ENCODE data around the gene PNO1. TPM values are rescaled to one million over a fixed set of nuclear protein-coding genes. Genes with fewer than 3 reads are reported as not detected.

PNO1 gene
- total RNA-seq, 1 donor from 2014 or later = 12.8 TPM

DNA sequence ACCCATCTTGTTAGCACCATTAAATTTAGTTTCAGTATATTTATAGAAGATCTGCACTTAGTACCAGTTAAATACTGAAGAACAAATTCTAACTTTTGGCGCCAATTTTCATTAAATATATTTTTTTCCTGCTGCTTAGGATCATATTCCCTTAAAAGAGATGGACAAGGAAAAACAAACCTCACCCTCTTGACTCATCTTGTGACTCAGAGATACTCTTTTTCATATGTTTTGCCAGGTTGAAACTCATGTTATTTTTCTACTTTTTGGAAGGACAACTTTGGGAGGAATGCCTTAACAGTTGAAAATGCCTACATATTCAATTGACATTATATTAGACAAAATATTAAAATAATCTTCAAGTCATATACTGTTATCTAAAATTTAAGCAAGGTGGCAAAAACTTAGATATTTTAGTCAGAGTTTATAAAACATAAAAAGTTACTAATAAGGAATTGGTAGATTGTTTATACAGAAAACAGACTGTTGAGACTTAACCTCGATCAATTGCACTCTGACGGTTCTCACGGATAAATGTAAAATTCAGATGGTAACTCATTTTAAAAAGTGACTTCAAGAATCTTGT is 36.2 kb downstream of the PNO1 start:
- no peaks in the 10 kb centered on the region for H3K36me3 Mint-ChIP-seq (ENCODE audit: insufficient read depth)
- TF ChIP-seq, protein P1, sequence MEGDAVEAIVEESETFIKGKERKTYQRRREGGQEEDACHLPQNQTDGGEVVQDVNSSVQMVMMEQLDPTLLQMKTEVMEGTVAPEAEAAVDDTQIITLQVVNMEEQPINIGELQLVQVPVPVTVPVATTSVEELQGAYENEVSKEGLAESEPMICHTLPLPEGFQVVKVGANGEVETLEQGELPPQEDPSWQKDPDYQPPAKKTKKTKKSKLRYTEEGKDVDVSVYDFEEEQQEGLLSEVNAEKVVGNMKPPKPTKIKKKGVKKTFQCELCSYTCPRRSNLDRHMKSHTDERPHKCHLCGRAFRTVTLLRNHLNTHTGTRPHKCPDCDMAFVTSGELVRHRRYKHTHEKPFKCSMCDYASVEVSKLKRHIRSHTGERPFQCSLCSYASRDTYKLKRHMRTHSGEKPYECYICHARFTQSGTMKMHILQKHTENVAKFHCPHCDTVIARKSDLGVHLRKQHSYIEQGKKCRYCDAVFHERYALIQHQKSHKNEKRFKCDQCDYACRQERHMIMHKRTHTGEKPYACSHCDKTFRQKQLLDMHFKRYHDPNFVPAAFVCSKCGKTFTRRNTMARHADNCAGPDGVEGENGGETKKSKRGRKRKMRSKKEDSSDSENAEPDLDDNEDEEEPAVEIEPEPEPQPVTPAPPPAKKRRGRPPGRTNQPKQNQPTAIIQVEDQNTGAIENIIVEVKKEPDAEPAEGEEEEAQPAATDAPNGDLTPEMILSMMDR (IDR thresholded peaks at IDR 0.05; ENCODE audit: unreplicated experiment) = no peak
- H3K9me3 Mint-ChIP-seq (ENCODE audit: low read depth) = no peaks in the 10 kb centered on the region
- H3K4me1 Mint-ChIP-seq (ENCODE audit: low read depth) = peaks cover 10% of the 10 kb centered on the region
- no peak for DNase-seq (ENCODE audit: low spot score, unreplicated experiment)
- H3K4me3 Mint-ChIP-seq (ENCODE audit: low read depth) = no peak overlapping the region
- no peaks in the 10 kb centered on the region for H3K27me3 Mint-ChIP-seq
- no peak overlapping the region for H3K27ac Mint-ChIP-seq

DNA sequence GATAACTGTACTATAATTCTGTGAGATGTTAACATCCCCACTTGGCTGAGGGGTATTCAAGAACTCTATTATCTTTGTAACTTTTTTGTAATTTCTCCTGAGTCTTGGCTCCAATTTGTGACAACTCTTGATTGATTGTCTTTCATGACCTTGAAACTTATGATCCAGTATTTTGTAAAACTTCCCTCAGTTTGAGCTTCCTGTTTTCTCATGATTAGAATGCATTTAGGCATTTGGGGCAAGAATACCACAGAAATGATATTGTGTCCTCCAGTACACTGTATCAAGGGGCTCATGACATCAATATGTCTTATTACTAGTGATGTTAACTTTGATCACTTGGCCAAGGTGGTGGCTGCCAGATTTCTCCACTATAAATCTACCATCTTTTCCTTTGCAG is 37.4 kb downstream of the PNO1 start:
- no peak for DNase-seq (ENCODE audit: low spot score, unreplicated experiment)
- Mint-ChIP-seq H3K27ac (no peak overlapping the region), H3K9me3 (ENCODE audit: low read depth) (no peaks in the 10 kb centered on the region), H3K4me1 (ENCODE audit: low read depth) (peaks cover 10% of the 10 kb centered on the region), H3K27me3 (no peaks in the 10 kb centered on the region), H3K36me3 (ENCODE audit: insufficient read depth) (no peaks in the 10 kb centered on the region), H3K4me3 (ENCODE audit: low read depth) (no peak overlapping the region)
- TF ChIP-seq, protein P1 (IDR thresholded peaks at IDR 0.05; ENCODE audit: unreplicated experiment) = no peak

DNA sequence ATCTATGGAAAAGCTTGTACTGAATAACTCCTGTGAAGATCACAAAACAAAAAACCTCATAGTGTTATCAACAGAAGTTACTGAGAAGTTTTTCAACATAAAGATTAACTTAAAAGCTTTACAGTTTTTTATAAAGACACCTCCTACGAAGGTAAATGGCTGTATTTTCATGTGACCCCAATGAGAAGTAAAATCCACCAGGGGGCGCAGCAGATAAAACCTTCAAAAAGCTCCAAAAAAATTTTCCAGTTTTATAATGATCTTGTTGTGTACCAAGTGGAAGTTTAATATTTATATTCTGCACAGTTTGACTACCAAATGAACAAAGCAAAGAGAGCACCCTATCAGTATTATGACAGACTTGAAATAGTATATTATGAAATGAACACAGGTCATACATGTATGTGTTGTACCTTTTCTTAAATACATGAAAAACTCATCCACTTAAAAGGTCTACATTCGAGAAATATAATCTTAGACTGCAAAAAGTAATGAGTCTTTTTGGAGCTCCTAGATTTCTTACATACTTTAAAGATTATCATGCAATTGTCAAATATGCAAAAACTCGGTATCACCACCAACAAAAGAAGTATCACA is 38.5 kb downstream of the PNO1 start:
- Mint-ChIP-seq H3K9me3 (ENCODE audit: low read depth) (no peaks in the 10 kb centered on the region), H3K27ac (no peak overlapping the region), H3K4me1 (ENCODE audit: low read depth) (peaks cover 10% of the 10 kb centered on the region), H3K36me3 (ENCODE audit: insufficient read depth) (no peaks in the 10 kb centered on the region), H3K4me3 (ENCODE audit: low read depth) (no peak overlapping the region), H3K27me3 (no peaks in the 10 kb centered on the region)
- DNase-seq (ENCODE audit: low spot score, unreplicated experiment) = no peak
- TF ChIP-seq, protein P1 (IDR thresholded peaks at IDR 0.05; ENCODE audit: unreplicated experiment) = peak; percentile 69

DNA sequence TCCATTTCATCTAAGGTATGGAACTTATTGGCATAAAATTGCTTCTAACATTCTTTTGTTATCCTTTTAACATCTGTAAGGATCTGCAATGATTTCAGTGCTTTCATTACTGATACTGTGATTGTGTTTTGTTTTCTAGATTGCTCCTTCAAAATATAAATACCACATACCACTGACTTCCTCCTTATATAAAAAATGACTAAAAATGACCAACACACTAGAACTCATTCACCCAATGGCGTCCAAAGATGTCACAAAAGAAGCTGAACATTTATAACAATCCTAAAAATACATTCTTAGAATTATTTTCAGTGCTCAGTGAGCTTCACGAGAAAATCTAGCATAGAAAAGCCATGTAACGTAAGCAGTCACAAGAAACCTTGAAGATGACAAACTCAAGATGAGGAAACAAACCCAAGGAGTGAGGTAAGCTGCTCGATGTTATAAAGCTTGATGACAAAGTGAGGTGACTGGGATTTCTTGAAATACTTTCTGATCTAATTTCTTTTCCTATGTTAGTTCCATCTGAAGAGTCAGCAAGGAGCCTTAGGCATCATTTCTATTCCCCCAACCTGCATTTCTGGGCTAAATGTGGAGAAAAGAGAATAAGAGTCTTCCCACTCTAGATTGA is 42.6 kb downstream of the PNO1 start:
- Mint-ChIP-seq H3K27me3 (no peaks in the 10 kb centered on the region), H3K4me3 (ENCODE audit: low read depth) (no peak overlapping the region), H3K27ac (no peak overlapping the region), H3K36me3 (ENCODE audit: insufficient read depth) (no peaks in the 10 kb centered on the region), H3K9me3 (ENCODE audit: low read depth) (no peaks in the 10 kb centered on the region), H3K4me1 (ENCODE audit: low read depth) (peaks cover 3% of the 10 kb centered on the region)
- TF ChIP-seq, protein P1 (IDR thresholded peaks at IDR 0.05; ENCODE audit: unreplicated experiment) = no peak
- no peak for DNase-seq (ENCODE audit: low spot score, unreplicated experiment)

DNA sequence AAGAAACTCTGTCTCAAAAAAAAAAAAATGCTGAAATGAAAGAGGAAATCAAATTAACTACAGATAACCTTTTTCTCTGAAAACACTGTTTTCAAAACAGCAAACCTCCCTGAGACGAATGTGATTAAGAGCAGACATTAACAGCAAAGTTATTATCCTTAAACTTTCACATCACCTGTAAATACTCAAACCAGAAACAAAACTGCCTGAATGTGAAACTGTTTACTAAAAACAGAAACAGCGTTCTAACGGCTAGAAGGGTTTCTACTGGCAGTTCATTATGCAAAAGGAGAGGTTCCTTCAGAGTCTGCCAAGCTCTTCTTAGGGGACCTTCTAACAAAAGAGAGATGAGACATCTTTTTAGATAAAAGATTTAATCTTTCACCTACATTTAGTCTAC is 45.9 kb downstream of the PNO1 start:
- Mint-ChIP-seq H3K27me3 (no peaks in the 10 kb centered on the region), H3K9me3 (ENCODE audit: low read depth) (no peaks in the 10 kb centered on the region), H3K36me3 (ENCODE audit: insufficient read depth) (peaks cover 4% of the 10 kb centered on the region), H3K4me3 (ENCODE audit: low read depth) (no peak overlapping the region), H3K4me1 (ENCODE audit: low read depth) (peaks cover 19% of the 10 kb centered on the region), H3K27ac (peak overlapping the region; percentile 49)
- TF ChIP-seq, protein P1 (IDR thresholded peaks at IDR 0.05; ENCODE audit: unreplicated experiment) = no peak
- no peak for DNase-seq (ENCODE audit: low spot score, unreplicated experiment)

All from progenitor cell of endocrine pancreas (in vitro differentiated cells).